ENCODE results near the gene DHRS3. TPM values are rescaled to one million over a fixed set of nuclear protein-coding genes. Genes with fewer than 3 reads are reported as not detected.

Gene DHRS3
- total and polyA plus RNA-seq, 2 of the 13 experiments (the other 11 are each of a cell fraction or from before 2014, with no cell fraction given), result 48.5 to 90.5 TPM

DNA sequence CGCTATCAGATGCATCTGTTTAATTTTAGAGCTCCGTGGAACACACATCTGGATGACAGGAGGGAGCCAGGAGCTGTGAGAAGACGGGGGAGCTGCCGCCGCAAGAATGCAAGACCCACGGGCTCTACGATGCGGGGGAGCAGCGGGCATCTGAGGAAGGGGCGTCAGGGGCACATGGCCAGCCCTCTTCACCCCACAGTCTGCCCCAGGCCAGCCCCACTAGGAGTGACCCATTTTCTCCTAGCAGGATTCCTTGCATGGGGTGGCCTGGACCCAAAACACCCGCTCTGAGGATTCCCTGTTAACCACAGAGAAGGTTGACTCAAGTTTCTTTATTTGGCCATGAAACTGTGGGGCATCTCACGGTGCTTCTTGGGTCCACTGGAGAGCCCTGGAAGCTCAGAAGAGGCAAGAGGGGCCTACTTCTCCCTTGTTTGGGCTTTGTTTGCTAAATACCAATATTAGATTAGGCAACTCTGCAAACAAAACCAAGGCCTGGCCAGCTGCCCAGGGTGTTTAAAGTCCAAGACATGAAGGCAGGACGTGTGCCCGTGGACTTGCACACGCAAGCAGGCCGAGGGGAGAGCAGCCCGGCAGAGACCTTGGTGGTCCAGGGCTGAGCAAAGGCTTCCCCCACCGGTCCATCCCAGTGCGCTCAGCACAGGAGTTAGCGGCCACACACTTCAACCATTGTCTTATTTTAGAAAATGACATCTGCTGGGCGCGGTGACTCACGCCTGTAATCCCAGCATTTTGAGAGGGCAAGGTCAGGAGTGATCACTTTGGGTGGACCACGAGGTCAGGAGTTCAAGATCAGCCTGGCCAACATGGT lies 89.8 kb downstream of the DHRS3 start (continued):
- TF ChIP-seq, protein P1, sequence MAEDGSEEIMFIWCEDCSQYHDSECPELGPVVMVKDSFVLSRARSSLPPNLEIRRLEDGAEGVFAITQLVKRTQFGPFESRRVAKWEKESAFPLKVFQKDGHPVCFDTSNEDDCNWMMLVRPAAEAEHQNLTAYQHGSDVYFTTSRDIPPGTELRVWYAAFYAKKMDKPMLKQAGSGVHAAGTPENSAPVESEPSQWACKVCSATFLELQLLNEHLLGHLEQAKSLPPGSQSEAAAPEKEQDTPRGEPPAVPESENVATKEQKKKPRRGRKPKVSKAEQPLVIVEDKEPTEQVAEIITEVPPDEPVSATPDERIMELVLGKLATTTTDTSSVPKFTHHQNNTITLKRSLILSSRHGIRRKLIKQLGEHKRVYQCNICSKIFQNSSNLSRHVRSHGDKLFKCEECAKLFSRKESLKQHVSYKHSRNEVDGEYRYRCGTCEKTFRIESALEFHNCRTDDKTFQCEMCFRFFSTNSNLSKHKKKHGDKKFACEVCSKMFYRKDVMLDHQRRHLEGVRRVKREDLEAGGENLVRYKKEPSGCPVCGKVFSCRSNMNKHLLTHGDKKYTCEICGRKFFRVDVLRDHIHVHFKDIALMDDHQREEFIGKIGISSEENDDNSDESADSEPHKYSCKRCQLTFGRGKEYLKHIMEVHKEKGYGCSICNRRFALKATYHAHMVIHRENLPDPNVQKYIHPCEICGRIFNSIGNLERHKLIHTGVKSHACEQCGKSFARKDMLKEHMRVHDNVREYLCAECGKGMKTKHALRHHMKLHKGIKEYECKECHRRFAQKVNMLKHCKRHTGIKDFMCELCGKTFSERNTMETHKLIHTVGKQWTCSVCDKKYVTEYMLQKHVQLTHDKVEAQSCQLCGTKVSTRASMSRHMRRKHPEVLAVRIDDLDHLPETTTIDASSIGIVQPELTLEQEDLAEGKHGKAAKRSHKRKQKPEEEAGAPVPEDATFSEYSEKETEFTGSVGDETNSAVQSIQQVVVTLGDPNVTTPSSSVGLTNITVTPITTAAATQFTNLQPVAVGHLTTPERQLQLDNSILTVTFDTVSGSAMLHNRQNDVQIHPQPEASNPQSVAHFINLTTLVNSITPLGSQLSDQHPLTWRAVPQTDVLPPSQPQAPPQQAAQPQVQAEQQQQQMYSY (CRISPR knock-in tag; IDR thresholded peaks at IDR 0.05), result peak; percentile 24; the same call in 1 of the 2 replicates
- TF ChIP-seq ZNF230 (CRISPR knock-in tag; IDR thresholded peaks at IDR 0.05), result no peak
- TF ChIP-seq, protein P2, sequence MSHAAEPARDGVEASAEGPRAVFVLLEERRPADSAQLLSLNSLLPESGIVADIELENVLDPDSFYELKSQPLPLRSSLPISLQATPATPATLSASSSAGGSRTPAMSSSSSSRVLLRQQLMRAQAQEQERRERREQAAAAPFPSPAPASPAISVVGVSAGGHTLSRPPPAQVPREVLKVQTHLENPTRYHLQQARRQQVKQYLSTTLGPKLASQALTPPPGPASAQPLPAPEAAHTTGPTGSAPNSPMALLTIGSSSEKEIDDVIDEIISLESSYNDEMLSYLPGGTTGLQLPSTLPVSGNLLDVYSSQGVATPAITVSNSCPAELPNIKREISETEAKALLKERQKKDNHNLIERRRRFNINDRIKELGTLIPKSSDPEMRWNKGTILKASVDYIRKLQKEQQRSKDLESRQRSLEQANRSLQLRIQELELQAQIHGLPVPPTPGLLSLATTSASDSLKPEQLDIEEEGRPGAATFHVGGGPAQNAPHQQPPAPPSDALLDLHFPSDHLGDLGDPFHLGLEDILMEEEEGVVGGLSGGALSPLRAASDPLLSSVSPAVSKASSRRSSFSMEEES (CRISPR knock-in tag; IDR thresholded peaks at IDR 0.05), result peak; percentile 84
- TF ChIP-seq HES4 (CRISPR knock-in tag; IDR thresholded peaks at IDR 0.05; ENCODE audit: borderline replicate concordance), result 0 out of 2 replicates have a peak, but pooled peaks have one; percentile 35
- no peak for TF ChIP-seq SRSF9 (IDR thresholded peaks at IDR 0.05; ENCODE audit: borderline replicate concordance, insufficient read depth, low read depth, low read length, poor library complexity, severe bottlenecking)
- TF ChIP-seq, protein P3, sequence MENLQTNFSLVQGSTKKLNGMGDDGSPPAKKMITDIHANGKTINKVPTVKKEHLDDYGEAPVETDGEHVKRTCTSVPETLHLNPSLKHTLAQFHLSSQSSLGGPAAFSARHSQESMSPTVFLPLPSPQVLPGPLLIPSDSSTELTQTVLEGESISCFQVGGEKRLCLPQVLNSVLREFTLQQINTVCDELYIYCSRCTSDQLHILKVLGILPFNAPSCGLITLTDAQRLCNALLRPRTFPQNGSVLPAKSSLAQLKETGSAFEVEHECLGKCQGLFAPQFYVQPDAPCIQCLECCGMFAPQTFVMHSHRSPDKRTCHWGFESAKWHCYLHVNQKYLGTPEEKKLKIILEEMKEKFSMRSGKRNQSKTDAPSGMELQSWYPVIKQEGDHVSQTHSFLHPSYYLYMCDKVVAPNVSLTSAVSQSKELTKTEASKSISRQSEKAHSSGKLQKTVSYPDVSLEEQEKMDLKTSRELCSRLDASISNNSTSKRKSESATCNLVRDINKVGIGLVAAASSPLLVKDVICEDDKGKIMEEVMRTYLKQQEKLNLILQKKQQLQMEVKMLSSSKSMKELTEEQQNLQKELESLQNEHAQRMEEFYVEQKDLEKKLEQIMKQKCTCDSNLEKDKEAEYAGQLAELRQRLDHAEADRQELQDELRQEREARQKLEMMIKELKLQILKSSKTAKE (CRISPR knock-in tag; IDR thresholded peaks at IDR 0.05; ENCODE audit: borderline replicate concordance), result peak; percentile 95
- peak; percentile 59; the same call in 1 of the 2 replicates for TF ChIP-seq KDM5B (CRISPR knock-in tag; IDR thresholded peaks at IDR 0.05; ENCODE audit: borderline replicate concordance)
- peak; percentile 55; the same call in 1 of the 2 replicates for TF ChIP-seq FUBP1 (CRISPR knock-in tag; IDR thresholded peaks at IDR 0.05; ENCODE audit: borderline replicate concordance)
- TF ChIP-seq ZNF614 (CRISPR knock-in tag; IDR thresholded peaks at IDR 0.05; ENCODE audit: borderline replicate concordance), result peak; percentile 91; the same call in 1 of the 2 replicates
- TF ChIP-seq ZNF567 (CRISPR knock-in tag; IDR thresholded peaks at IDR 0.05; ENCODE audit: borderline replicate concordance), result no peak
- peak; percentile 26; the same call in 1 of the 2 replicates for TF ChIP-seq ZSCAN12 (CRISPR knock-in tag; IDR thresholded peaks at IDR 0.05)
- peak; percentile 91 for TF ChIP-seq TBL1XR1 (IDR thresholded peaks at IDR 0.05; ENCODE audit: borderline replicate concordance, low read length, partially characterized antibody)
- TF ChIP-seq RELA (CRISPR knock-in tag; IDR thresholded peaks at IDR 0.05), result no peak
- TF ChIP-seq SALL2 (CRISPR knock-in tag; IDR thresholded peaks at IDR 0.05), result peak; percentile 17; the same call in 1 of the 2 replicates
- TF ChIP-seq TCF7 (IDR thresholded peaks at IDR 0.05; ENCODE audit: low read depth), result peak; percentile 84
- TF ChIP-seq HMG20B (CRISPR knock-in tag; conservative IDR thresholded peaks at IDR 0.05), result peak; percentile 97
- TF ChIP-seq ONECUT2 (CRISPR knock-in tag; IDR thresholded peaks at IDR 0.05), result peak; percentile 45; the same call in 1 of the 2 replicates
